SU-DHL-6 (cell line): ENCODE results near the gene PLEKHF1.

Source experiments
- EZH2phosphoT487 ChIP-seq: fragments of 200-600 bp; sonication (generic), shearing (Covaris generic); conservative IDR thresholded peaks from 2 replicates; pipeline ENCODE4 v1.6.1; 2018; ENCODE audit warnings: mild to moderate bottlenecking, antibody characterized with exemption, low read length, moderate library complexity, mixed read lengths
- TF ChIP-seq, protein P1 (sequence below): fragments of 200-600 bp; sonication (generic); IDR thresholded peaks from one replicate; pipeline ENCODE4 v1.5.1; 2017; ENCODE audit warnings: antibody characterized with exemption, mild to moderate bottlenecking, low read length, moderate library complexity; ENCODE audit not compliant: insufficient read depth, poor library complexity, severe bottlenecking

DNA sequence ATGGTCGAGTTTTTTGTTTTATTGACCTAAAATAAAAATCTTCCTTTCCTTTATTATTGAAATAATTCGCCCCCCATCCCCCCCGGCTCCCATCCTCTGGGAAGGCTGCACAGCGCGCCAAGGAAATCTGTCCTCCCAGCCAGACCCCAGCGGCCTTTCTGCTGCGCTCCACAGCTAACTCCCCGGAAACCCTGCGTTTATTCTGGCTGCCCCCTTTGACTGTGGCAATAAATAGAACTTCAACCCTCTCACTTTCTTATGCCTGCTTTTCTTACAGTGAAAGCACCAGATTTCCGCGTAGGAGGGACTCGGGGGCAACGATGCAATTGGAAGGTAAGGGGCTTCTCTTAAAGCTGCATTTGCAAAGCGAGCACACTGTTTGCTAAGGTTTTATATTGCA is 59.5 kb downstream of the PLEKHF1 start:
- TF ChIP-seq, protein P1, sequence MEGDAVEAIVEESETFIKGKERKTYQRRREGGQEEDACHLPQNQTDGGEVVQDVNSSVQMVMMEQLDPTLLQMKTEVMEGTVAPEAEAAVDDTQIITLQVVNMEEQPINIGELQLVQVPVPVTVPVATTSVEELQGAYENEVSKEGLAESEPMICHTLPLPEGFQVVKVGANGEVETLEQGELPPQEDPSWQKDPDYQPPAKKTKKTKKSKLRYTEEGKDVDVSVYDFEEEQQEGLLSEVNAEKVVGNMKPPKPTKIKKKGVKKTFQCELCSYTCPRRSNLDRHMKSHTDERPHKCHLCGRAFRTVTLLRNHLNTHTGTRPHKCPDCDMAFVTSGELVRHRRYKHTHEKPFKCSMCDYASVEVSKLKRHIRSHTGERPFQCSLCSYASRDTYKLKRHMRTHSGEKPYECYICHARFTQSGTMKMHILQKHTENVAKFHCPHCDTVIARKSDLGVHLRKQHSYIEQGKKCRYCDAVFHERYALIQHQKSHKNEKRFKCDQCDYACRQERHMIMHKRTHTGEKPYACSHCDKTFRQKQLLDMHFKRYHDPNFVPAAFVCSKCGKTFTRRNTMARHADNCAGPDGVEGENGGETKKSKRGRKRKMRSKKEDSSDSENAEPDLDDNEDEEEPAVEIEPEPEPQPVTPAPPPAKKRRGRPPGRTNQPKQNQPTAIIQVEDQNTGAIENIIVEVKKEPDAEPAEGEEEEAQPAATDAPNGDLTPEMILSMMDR, result no peak
- no peak for TF ChIP-seq EZH2phosphoT487
